Pulmonary artery endothelial cell (primary cell): ENCODE data around the gene FOXJ2. TPM values are rescaled to one million over a fixed set of nuclear protein-coding genes. Genes with fewer than 3 reads are reported as not detected.
"Not testable (repeated sequence)": the region's sequence is repeated elsewhere in the genome, so short reads cannot be mapped to it uniquely, and the experiment has no call there.

Experiments used
- DNase-seq: peaks from one replicate; pipeline ENCODE4 v3.0.0-alpha.2; 2011; ENCODE audit warnings: low read depth, low spot score
- total RNA-seq: library from RNA; depleted of rRNA; stranded (reverse); fragments of >200 nt; gene quantifications from 2 replicates; pipeline ENCODE4 v1.2.3, GENCODE V29; 2014

The FOXJ2 gene
- total RNA-seq, 1 donor from 2014 or later: 3.9 TPM

GRCh38 chr12:8064131-8064530, 31.6 kb downstream of the FOXJ2 start:
- DNase-seq: no peak

GRCh38 chr12:8065991-8066594, 33.6 kb downstream of the FOXJ2 start, which contains the start of gene C3AR1:
C3AR1 (minus strand) TSS chr12:8066359; CDS start chr12:8060185, 6,174 bp downstream.
- peak; percentile 58 for DNase-seq

- no peak for DNase-seq
These were observed 37.1 kb downstream of the FOXJ2 start for GRCh38 chr12:8069582-8069981.

- DNase-seq: not testable (repeated sequence)
These were observed 39.3 kb downstream of the FOXJ2 start for GRCh38 chr12:8071820-8072219.

GRCh38 chr12:8075935-8076334, 43.4 kb downstream of the FOXJ2 start:
- no peak for DNase-seq

- no peak for DNase-seq
These were observed 43.9 kb downstream of the FOXJ2 start for GRCh38 chr12:8076366-8076765.

GRCh38 chr12:8077207-8077606, 44.7 kb downstream of the FOXJ2 start:
- DNase-seq: peak; percentile 10

GRCh38 chr12:8078398-8078797, 45.9 kb downstream of the FOXJ2 start:
- DNase-seq: peak; percentile 63

GRCh38 chr12:8078916-8079315, 46.4 kb downstream of the FOXJ2 start:
- DNase-seq: no peak

- DNase-seq: no peak
These were observed 47.6 kb downstream of the FOXJ2 start for GRCh38 chr12:8080120-8080519.

- DNase-seq: no peak
These were observed 48.9 kb downstream of the FOXJ2 start for GRCh38 chr12:8081251-8081920.

GRCh38 chr12:8082808-8083100, 50.2 kb downstream of the FOXJ2 start:
- DNase-seq: no peak

- not testable (repeated sequence) for DNase-seq
These were observed 51.8 kb downstream of the FOXJ2 start for GRCh38 chr12:8084351-8084750.

GRCh38 chr12:8087666-8088065, 55.1 kb downstream of the FOXJ2 start:
- no peak for DNase-seq

GRCh38 chr12:8088574-8088973, 56.1 kb downstream of the FOXJ2 start:
- no peak for DNase-seq

- not testable (repeated sequence) for DNase-seq
These were observed 56.8 kb downstream of the FOXJ2 start for GRCh38 chr12:8089277-8089676.

GRCh38 chr12:8089716-8090115, 57.2 kb downstream of the FOXJ2 start:
- no peak for DNase-seq

- no peak for DNase-seq
These were observed 60.8 kb downstream of the FOXJ2 start for GRCh38 chr12:8093291-8093690.

GRCh38 chr12:8096281-8096915, 63.9 kb downstream of the FOXJ2 start:
- no peak for DNase-seq

- DNase-seq: no peak
These were observed 66.7 kb downstream of the FOXJ2 start for GRCh38 chr12:8099235-8099634.
